ENCODE data around the gene DNAJB1. TPM values are rescaled to one million over a fixed set of nuclear protein-coding genes. Genes with fewer than 3 reads are reported as not detected.
A peak's percentile ranks its signal among the peaks of the same experiment; 100 is the strongest.

Gene DNAJB1
- total RNA-seq, 1 experiment from 2014 or later, result 77.7 TPM

GRCh38 chr19:14514215-14514863 is 3.9 kb downstream of the DNAJB1 start:
- Mint-ChIP-seq H3K4me1 (peaks cover 18 to 30% of the 10 kb centered on the region in 2 experiments), H3K36me3 (ENCODE audit: insufficient read depth in 1 of 3, low read depth in 3 of 3) (peaks cover 27 to 36% (median 32%) of the 10 kb centered on the region in 3 experiments; a peak in 6 of 7 replicates), H3K27me3 (ENCODE audit: low read depth) (peaks cover 1% of the 10 kb centered on the region; the same call in 1 of the 2 replicates), H3K4me3 (no peak overlapping the region; a peak in 1 of 5 replicates), H3K9me3 (no peaks in the 10 kb centered on the region), H3K27ac (peak overlapping the region in 1 of 3 experiments; percentile 73; a peak in 2 of 7 replicates)
- Histone ChIP-seq H3K9ac (ENCODE audit: extremely low read depth, insufficient read length, low read length) (no peak overlapping the region), H3K14ac (ENCODE audit: insufficient read depth, low read length) (no peak overlapping the region), H4K20me1 (ENCODE audit: control insufficient read depth, insufficient read depth, insufficient read length) (no peaks in the 10 kb centered on the region), H3T11ph (ENCODE audit: low read length) (no peak overlapping the region), H3K23ac (ENCODE audit: insufficient read length, low read depth, low read length) (no peak overlapping the region), H3K27me3 (ENCODE audit: insufficient read depth, low read length) (no peaks in the 10 kb centered on the region), H4K8ac (replicated peaks; ENCODE audit: insufficient read length, low read depth, low read length) (no peak overlapping the region), H3K4me1 (ENCODE audit: insufficient read depth, low read length) (no peaks in the 10 kb centered on the region), H3K18ac (ENCODE audit: insufficient read length, low read depth, low read length) (no peak overlapping the region), H3K56ac (ENCODE audit: insufficient read length, low read depth, low read length) (no peak overlapping the region), H2BK12ac (ENCODE audit: insufficient read length, low read depth, low read length) (no peak overlapping the region), H3K79me2 (ENCODE audit: insufficient read depth, low read length) (peaks cover 14% of the 10 kb centered on the region; the same call in 1 of the 2 replicates), H3K9me3 (ENCODE audit: control insufficient read depth, low read depth, low read length) (no peaks in the 10 kb centered on the region), H2BK20ac (ENCODE audit: low read depth, low read length, poor library complexity, severe bottlenecking) (no peak overlapping the region), H2BK120ac (ENCODE audit: low read depth, low read length, poor library complexity, severe bottlenecking) (no peak overlapping the region), H3K27ac (ENCODE audit: insufficient read length, low read depth, low read length) (no peak overlapping the region), H2AK5ac (ENCODE audit: insufficient read length, low read length) (no peak overlapping the region), H3K4me2 (ENCODE audit: insufficient read depth, insufficient read length, low read length) (no peak overlapping the region), H2BK15ac (ENCODE audit: low read depth, low read length) (no peak overlapping the region), H2BK5ac (ENCODE audit: insufficient read length, low read length) (no peak overlapping the region), H3K4ac (ENCODE audit: low read depth, low read length) (no peak overlapping the region), H3K23me2 (ENCODE audit: insufficient read length, low read depth, low read length, poor library complexity, severe bottlenecking) (peaks cover 9% of the 10 kb centered on the region), H4K5ac (ENCODE audit: insufficient read length, low read depth, low read length) (no peak overlapping the region), H3K79me1 (ENCODE audit: insufficient read depth, low read depth, low read length, poor library complexity, severe bottlenecking) (peaks cover 9% of the 10 kb centered on the region), H4K91ac (ENCODE audit: insufficient read length, low read depth, low read length) (no peak overlapping the region), H2AFZ (ENCODE audit: low read length) (no peak overlapping the region)
- TF ChIP-seq CTCF (conservative IDR thresholded peaks at IDR 0.05), result no peak
- no peak for DNase-seq
- WGBS (ENCODE audit: extremely low coverage, insufficient read length, low lambda C conversion rate), result no CpG with 5 or more reads among the region's 8 CpGs

Data from H9 (cell line).